SH-SY5Y (cell line): ENCODE data around the gene ATE1.

Experiments
- GATA2 ChIP-seq: IDR thresholded peaks from 2 replicates; pipeline ENCODE4 v1.6.1; 2011; ENCODE audit warnings: mild to moderate bottlenecking, low read depth, low read length
- GATA3 ChIP-seq: IDR thresholded peaks from 2 replicates; pipeline ENCODE4 v1.6.1; 2011; ENCODE audit warnings: low read depth, mild to moderate bottlenecking, low read length, moderate library complexity

DNA sequence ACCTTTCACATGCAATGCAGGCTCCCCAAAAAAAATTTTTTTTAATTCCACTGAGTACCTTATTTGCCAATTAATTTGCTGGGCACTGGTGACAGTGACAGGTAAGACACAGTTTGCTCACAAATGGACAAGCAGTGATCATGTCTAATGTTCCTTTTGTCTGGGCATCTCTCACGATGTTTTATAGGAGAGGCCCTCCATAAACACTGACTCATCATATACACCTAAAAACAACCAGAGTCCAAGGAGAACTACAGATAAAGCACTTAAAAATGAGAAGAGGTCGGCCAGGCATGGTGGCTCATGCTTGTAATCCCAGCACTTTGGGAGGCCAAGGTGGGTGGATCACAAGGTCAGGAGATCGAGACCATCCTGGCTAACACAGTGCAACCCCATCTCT is 105.1 kb downstream of the ATE1 start:
- TF ChIP-seq GATA2 (no peak), GATA3 (no peak)
